Spleen (tissue), 11 donors: ENCODE measurements around the gene MANSC4. TPM values are rescaled to one million over a fixed set of nuclear protein-coding genes. Genes with fewer than 3 reads are reported as not detected.

Source experiments
- DNase-seq: peaks from one replicate; pipeline ENCODE4 v3.0.0-alpha.2; 2020
- H3K27ac ChIP-seq, 8 donors: fragments of 200-600 bp; sonication (generic) in 7 of 8; 1 replicate in 4 of 8; 2 replicates in 4 of 8; pipeline versions ENCODE4 v1.5.0 to v1.8.0; 2016 to 2021; ENCODE audit warnings: inconsistent platforms in 4 of 8, mild to moderate bottlenecking in 4 of 8, moderate library complexity in 1 of 8
- H3K27me3 ChIP-seq, 7 donors: fragments of 200-600 bp; sonication (generic) in 6 of 7; replicated peaks in 1 of 7; 1 replicate in 4 of 7; 2 replicates in 3 of 7; pipeline versions ENCODE4 v1.5.0 to v1.8.0; 2016 to 2021; ENCODE audit warnings: inconsistent platforms in 3 of 7, mild to moderate bottlenecking in 1 of 7
- H3K36me3 ChIP-seq, 6 donors: fragments of 200-600 bp; sonication (generic) in 5 of 6; 1 replicate in 4 of 6; 2 replicates in 2 of 6; pipeline versions ENCODE4 v1.5.0 to v1.8.0; 2016 to 2021; ENCODE audit warnings: inconsistent platforms in 2 of 6
- H3K4me1 ChIP-seq, 6 donors: fragments of 200-600 bp; sonication (generic) in 5 of 6; 1 replicate in 3 of 6; 2 replicates in 3 of 6; pipeline versions ENCODE4 v1.5.0 to v1.8.0; 2016 to 2021; ENCODE audit warnings: inconsistent platforms in 3 of 6
- H3K4me3 ChIP-seq, 8 donors: fragments of 200-600 bp; sonication (generic) in 7 of 8; 1 replicate in 4 of 8; 2 replicates in 4 of 8; pipeline versions ENCODE4 v1.5.0 to v1.8.0; 2016 to 2021; ENCODE audit warnings: inconsistent platforms in 4 of 8, mild to moderate bottlenecking in 4 of 8, moderate library complexity in 2 of 8
- H3K9me3 ChIP-seq, 8 donors: fragments of 200-600 bp; sonication (generic) in 7 of 8; 1 replicate in 4 of 8; 2 replicates in 4 of 8; pipeline versions ENCODE4 v1.5.0 to v1.8.0; 2016 to 2021; ENCODE audit warnings: inconsistent platforms in 4 of 8
- CTCF ChIP-seq, 11 experiments: fragments of 200-600 bp in 7 of 11; fragments of 450-650 bp in 4 of 11; sonication (generic) in 4 of 11; IDR thresholded peaks in 8 of 11; conservative IDR thresholded peaks in 3 of 11; 1 replicate in 7 of 11; 2 replicates in 4 of 11; pipeline versions ENCODE4 v1.4.0 to v1.8.0; 2016 to 2021; ENCODE audit warnings: antibody characterized with exemption in 11 of 11, inconsistent platforms in 4 of 11, mild to moderate bottlenecking in 1 of 11
- POLR2A ChIP-seq, 3 donors: fragments of 450-650 bp; IDR thresholded peaks; one replicate each; pipeline ENCODE4 v1.5.1; 2017; ENCODE audit warnings: antibody characterized with exemption in 3 of 3, mild to moderate bottlenecking in 1 of 3
- POLR2AphosphoS5 ChIP-seq, 3 donors: sonication (generic); formaldehyde crosslinking; IDR thresholded peaks; one replicate each; pipeline ENCODE4 v1.5.1; 2017; ENCODE audit warnings: antibody characterized with exemption in 3 of 3
- WGBS, 5 donors: extraction: QIAGEN DNeasy Blood & Tissue Kit in 3 of 5; methylation state at CpG; one replicate each; pipeline versions ENCODE4 v1.1.5 to v1.1.7; 2013 to 2018; 5-methylcytosine and 5-hydroxymethylcytosine counted together
- intact Hi-C: fragments of 100-400 bp; cut with DNase I; formaldehyde crosslinking; loops from one replicate; pipeline ENCODE4 v1.15.0; 2023; ENCODE audit warnings: low total_unique reads
- polyA plus RNA-seq, 3 donors: library from polyadenylated mRNA; stranded (reverse); fragments of 200-250 nt; gene quantifications; one replicate each; pipeline ENCODE4 v1.2.1, GENCODE V29; 2013
- total RNA-seq, 7 donors: library from RNA; depleted of rRNA in 3 of 7; stranded (reverse); fragments of >200 nt in 3 of 7; fragmentation: NEBNext Ultra II Directional in 4 of 7; extraction: Animal tissue kit (Norgen Biotek cat#: 25700) in 4 of 7; gene quantifications; one replicate each; pipeline versions ENCODE4 v1.1.0 to v1.2.1, GENCODE V29; 2016 to 2021
- donor health status: healthy with polysubstance abuse.
- donor health status: DM: no; HTN: no; CAD: no; lungs with moderate emphysema.
- donor health status: DM: no; HTN: no; CAD: no.
- donor health status: Bipolar disorder and iron deficiency.
- donor health status: healthy.
- donor health status: DM: no; HTN: no; CAD: no.
- donor health status: DM: yes; HTN: yes; CAD: no.

The MANSC4 gene
- total and polyA plus RNA-seq, 10 donors = 0.16 to 0.33 (median 0.24) TPM; not detected in 7

DNA sequence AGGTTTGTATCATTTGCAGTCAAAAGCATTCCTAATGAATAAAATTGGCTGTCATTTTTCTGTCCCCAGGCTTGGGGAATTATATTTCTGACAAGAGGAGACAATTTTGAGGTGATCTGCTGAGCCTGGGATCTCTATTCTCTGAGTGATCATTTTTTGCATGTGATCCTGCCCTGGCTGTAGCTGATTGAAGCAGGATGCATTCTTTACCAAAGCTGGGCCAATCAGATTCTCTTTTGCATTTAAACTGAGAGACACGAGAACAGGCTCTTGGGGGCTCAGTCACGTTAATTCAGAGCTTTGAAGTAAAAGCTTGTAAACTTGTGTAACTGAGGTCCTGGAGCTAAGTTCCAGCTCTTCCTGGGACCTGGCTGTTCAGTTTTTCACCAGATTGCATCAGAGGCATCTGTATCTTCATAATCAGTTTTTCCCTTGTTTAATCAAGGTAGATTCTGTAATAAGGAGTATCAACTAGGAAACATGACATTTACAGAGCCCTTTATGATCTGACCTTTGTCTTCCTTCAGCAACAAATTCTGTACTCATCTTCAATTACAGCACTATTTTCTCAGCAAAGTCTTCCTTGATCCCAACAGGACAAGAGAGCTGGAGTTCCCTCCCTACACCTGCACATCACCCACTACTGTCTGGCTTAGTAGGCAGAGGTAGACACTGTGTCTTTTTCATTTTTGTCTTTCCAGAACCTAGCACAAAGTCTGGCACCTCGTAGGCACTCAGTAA, 35.0 kb upstream of the MANSC4 start:
- H3K36me3 ChIP-seq = no peaks in the 10 kb centered on the region
- no peaks in the 10 kb centered on the region for H3K4me1 ChIP-seq
- intact Hi-C loops = no loop called here
- no peaks in the 10 kb centered on the region for H3K9me3 ChIP-seq
- 68 to 88% (median 79%) methylated on average over 3 of the region's 3 CpGs for WGBS, 5 donors
- DNase-seq = no peak
- H3K4me3 ChIP-seq = no peak overlapping the region
- H3K27me3 ChIP-seq = peaks cover 0 to 11% (median 0%) of the 10 kb centered on the region in 7 donors
- no peak overlapping the region for H3K27ac ChIP-seq
- no peak for TF ChIP-seq POLR2AphosphoS5 (IDR thresholded peaks at IDR 0.05)
- TF ChIP-seq CTCF (IDR thresholded peaks at IDR 0.05 in 8 of 11, conservative IDR thresholded peaks at IDR 0.05 in 3 of 11) = no peak
- TF ChIP-seq POLR2A (IDR thresholded peaks at IDR 0.05) = no peak

- no peak overlapping the region for H3K27ac ChIP-seq
- no peaks in the 10 kb centered on the region for H3K36me3 ChIP-seq
- H3K4me3 ChIP-seq = no peak overlapping the region
- WGBS, 5 donors = 77 to 87% (median 80%) methylated on average over 2 of the region's 2 CpGs
- TF ChIP-seq POLR2AphosphoS5 (IDR thresholded peaks at IDR 0.05) = no peak
- no peak for TF ChIP-seq POLR2A (IDR thresholded peaks at IDR 0.05)
- no peak for TF ChIP-seq CTCF (IDR thresholded peaks at IDR 0.05 in 8 of 11, conservative IDR thresholded peaks at IDR 0.05 in 3 of 11)
- intact Hi-C loops = no loop called here
- no peaks in the 10 kb centered on the region for H3K9me3 ChIP-seq
- H3K27me3 ChIP-seq = peaks cover 0 to 11% (median 0%) of the 10 kb centered on the region in 7 donors
- no peak for DNase-seq
- no peaks in the 10 kb centered on the region for H3K4me1 ChIP-seq
Measured at GRCh38 chr12:27814411-27814810, 34.4 kb upstream of the MANSC4 start.

GRCh38 chr12:27812502-27812901, 32.5 kb upstream of the MANSC4 start:
- H3K4me1 ChIP-seq = no peaks in the 10 kb centered on the region
- 66 to 79% (median 72%) methylated on average over 6 of the region's 6 CpGs for WGBS, 5 donors

More at GRCh38 chr12:27812502-27812901, 32.5 kb upstream of the MANSC4 start:
- Histone ChIP-seq H3K4me3 (no peak overlapping the region), H3K36me3 (no peaks in the 10 kb centered on the region), H3K27me3 (peaks cover 0 to 11% (median 0%) of the 10 kb centered on the region in 7 donors), H3K9me3 (no peaks in the 10 kb centered on the region), H3K27ac (no peak overlapping the region)
- intact Hi-C loops = no loop called here
- no peak for DNase-seq
- no peak for TF ChIP-seq POLR2A (IDR thresholded peaks at IDR 0.05)
- no peak for TF ChIP-seq CTCF (IDR thresholded peaks at IDR 0.05 in 8 of 11, conservative IDR thresholded peaks at IDR 0.05 in 3 of 11)
- no peak for TF ChIP-seq POLR2AphosphoS5 (IDR thresholded peaks at IDR 0.05)
